Heart left ventricle (tissue), 16 donors: ENCODE results near the gene CDC42EP5. TPM values are rescaled to one million over a fixed set of nuclear protein-coding genes. Genes with fewer than 3 reads are reported as not detected.
A peak's percentile ranks its signal among the peaks of the same experiment; 100 is the strongest.

Source experiments
- ATAC-seq, 4 donors: fragments of 200-7000 bp; cut with Tn5 transposase; one replicate each; pipeline ENCODE4 v1.9.1; 2020 to 2022; ENCODE audit warnings: moderate library complexity in 4 of 4, mild to moderate bottlenecking in 3 of 4, moderate number of reproducible peaks in 1 of 4
- DNase-seq, 5 donors: peaks; one replicate each; pipeline ENCODE4 v3.0.0-alpha.2; 2020
- H3K27ac ChIP-seq, 12 donors: fragments of 200-600 bp; sonication (generic) in 4 of 12; one replicate each; pipeline versions ENCODE4 v1.5.0 to v1.8.0; 2016 to 2022; ENCODE audit warnings: mild to moderate bottlenecking in 2 of 12
- H3K27me3 ChIP-seq, 9 donors: fragments of 200-600 bp; sonication (generic) in 2 of 9; one replicate each; pipeline versions ENCODE4 v1.5.1 to v1.8.0; 2016 to 2022; ENCODE audit warnings: mild to moderate bottlenecking in 3 of 9
- H3K36me3 ChIP-seq, 9 donors: fragments of 200-600 bp; sonication (generic) in 2 of 9; one replicate each; pipeline versions ENCODE4 v1.5.0 to v1.8.0; 2018 to 2022; ENCODE audit warnings: mild to moderate bottlenecking in 2 of 9
- H3K4me1 ChIP-seq, 12 donors: fragments of 200-600 bp; sonication (generic) in 4 of 12; one replicate each; pipeline versions ENCODE4 v1.5.0 to v1.8.0; 2016 to 2022; ENCODE audit warnings: mild to moderate bottlenecking in 3 of 12
- H3K4me3 ChIP-seq, 12 donors: fragments of 200-600 bp; sonication (generic) in 4 of 12; one replicate each; pipeline versions ENCODE4 v1.5.0 to v1.8.0; 2017 to 2022; ENCODE audit warnings: mild to moderate bottlenecking in 9 of 12, moderate library complexity in 4 of 12
- H3K9me3 ChIP-seq, 12 donors: fragments of 200-600 bp; sonication (generic) in 4 of 12; one replicate each; pipeline versions ENCODE4 v1.5.0 to v1.8.0; 2016 to 2022; ENCODE audit warnings: mild to moderate bottlenecking in 1 of 12
- CTCF ChIP-seq, 12 donors: fragments of 200-600 bp; sonication (generic) in 4 of 12; IDR thresholded peaks; one replicate each; pipeline versions ENCODE4 v1.5.0 to v1.8.0; 2018 to 2022; ENCODE audit warnings: antibody characterized with exemption in 12 of 12, mild to moderate bottlenecking in 5 of 12
- POLR2A ChIP-seq, 2 donors: fragments of 450-650 bp; IDR thresholded peaks; one replicate each; pipeline ENCODE4 v1.6.1; 2017; ENCODE audit warnings: antibody characterized with exemption in 2 of 2, mild to moderate bottlenecking in 2 of 2, moderate library complexity in 2 of 2
- WGBS, 4 donors: extraction: QIAGEN DNeasy Blood & Tissue Kit in 2 of 4; methylation state at CpG; one replicate each; pipeline versions ENCODE4 v1.1.5 to v1.1.7; 2013 to 2018; 5-methylcytosine and 5-hydroxymethylcytosine counted together
- intact Hi-C, 10 donors: fragments of 100-400 bp; cut with DNase I; formaldehyde crosslinking; loops; one replicate each; pipeline versions ENCODE4 v1.11.1 to v1.14.2; 2022
- polyA plus RNA-seq, 2 donors: library from polyadenylated mRNA; stranded (reverse); fragments of 200-250 nt; gene quantifications; one replicate each; pipeline ENCODE4 v1.2.3, GENCODE V29; 2013
- total RNA-seq, 9 donors: library from RNA; depleted of rRNA in 2 of 9; stranded (reverse); fragments of >200 nt in 2 of 9; fragmentation: NEBNext Ultra II Directional in 3 of 9; extraction: Animal tissue kit (Norgen Biotek cat#: 25700) in 3 of 9; gene quantifications; one replicate each; pipeline versions ENCODE4 v1.1.0 to v1.2.4, GENCODE V29; 2016 to 2023
- donor health status: ischemic (EF 13 %, LVEDD 7.1; RV severe dilation, severe dysfunction).
- donor health status: healthy with polysubstance abuse.
- donor health status: DM: no; HTN: yes; CAD: no.
- donor health status: DM: no; HTN: no; CAD: no.
- donor health status: ischemic (EF 25% LVEDD 6.9; RV normal size, moderate dysfunction).
- donor health status: ischemic (EF 25% LVEDD 5.7; RV mildly dilated, moderate dysfunction).
- donor health status: healthy.
- donor health status: DM: yes; HTN: yes; CAD: no.
- donor health status: ischemic (EF 35%, LVEDD 5.7; RV mildly dilated, moderate dysfunction).
- donor health status: nonischemic (EF 11% LVEDD 7.7; RV severe dilation, severe dysfunction).
- donor health status: DM: yes; HTN: yes; CAD: no.
- donor health status: PGD.
- donor health status: ischemic (EF 29% LVEDD 5.4; RV normal size, mild dysfunction).
- donor health status: nonischemic (EF 23%, LVEDD 6.1; RV moderate dilation, normal function).

CDC42EP5 gene
- total and polyA plus RNA-seq, 11 donors: 5.6 to 16.3 (median 9.7) TPM

GRCh38 chr19:54418030-54418929 lies 54.8 kb downstream of the CDC42EP5 start:
- ATAC-seq (peak in 2 of 4 donors; percentile 8 to 12), DNase-seq (no peak)
- intact Hi-C loops: no loop called here
- TF ChIP-seq CTCF (IDR thresholded peaks at IDR 0.05): no peak
- TF ChIP-seq POLR2A (IDR thresholded peaks at IDR 0.05): no peak
- H3K27ac ChIP-seq: peak overlapping the region in 8 of 12 donors; percentile 11 to 84 (median 57)
- peaks cover 29 to 83% (median 60%) of the 10 kb centered on the region in 9 donors for H3K27me3 ChIP-seq
- 17 to 26% (median 18%) methylated on average over 17 to 25 of the region's 25 CpGs for WGBS, 4 donors
- no peaks in the 10 kb centered on the region for H3K36me3 ChIP-seq
- peaks cover 0 to 44% (median 11%) of the 10 kb centered on the region in 12 donors for H3K4me1 ChIP-seq
- no peak overlapping the region for H3K4me3 ChIP-seq
- H3K9me3 ChIP-seq: no peaks in the 10 kb centered on the region

- no peak for TF ChIP-seq CTCF (IDR thresholded peaks at IDR 0.05)
- 31 to 56% (median 36%) methylated on average over 20 to 44 of the region's 44 CpGs for WGBS, 4 donors
- Histone ChIP-seq H3K4me3 (peak overlapping the region in 4 of 12 donors; percentile 34 to 52 (median 46)), H3K4me1 (peaks cover 0 to 44% (median 11%) of the 10 kb centered on the region in 12 donors), H3K9me3 (no peaks in the 10 kb centered on the region), H3K36me3 (no peaks in the 10 kb centered on the region), H3K27me3 (peaks cover 29 to 83% (median 58%) of the 10 kb centered on the region in 9 donors), H3K27ac (peak overlapping the region in 2 of 12 donors; percentile 31 to 56)
- DNase-seq: no peak
- intact Hi-C loops: no loop called here
- peak in 1 of 4 donors; percentile 9 for ATAC-seq
Measured at GRCh38 chr19:54416695-54417491, 56.2 kb downstream of the CDC42EP5 start.

GRCh38 chr19:54415901-54416673 lies 57.0 kb downstream of the CDC42EP5 start:
- intact Hi-C loops: no loop called here
- Histone ChIP-seq H3K4me3 (peak overlapping the region in 10 of 12 donors; percentile 3 to 52 (median 38)), H3K27ac (peak overlapping the region in 2 of 12 donors; percentile 31 to 56), H3K36me3 (no peaks in the 10 kb centered on the region), H3K4me1 (peaks cover 0 to 41% (median 11%) of the 10 kb centered on the region in 12 donors), H3K27me3 (peaks cover 29 to 79% (median 52%) of the 10 kb centered on the region in 9 donors), H3K9me3 (no peaks in the 10 kb centered on the region)
- WGBS, 4 donors: 3 to 6% (median 5%) methylated on average over 25 to 28 of the region's 28 CpGs
- DNase-seq (no peak), ATAC-seq (no peak)
- TF ChIP-seq POLR2A (IDR thresholded peaks at IDR 0.05) (no peak), CTCF (IDR thresholded peaks at IDR 0.05) (no peak)
